ENCODE results near the gene SOX5. TPM values are rescaled to one million over a fixed set of nuclear protein-coding genes. Genes with fewer than 3 reads are reported as not detected.

SOX5 gene
- total and polyA plus RNA-seq, 2 of the 8 experiments (the other 6 are each of a cell fraction or from before 2014, with no cell fraction given): 2.2 to 2.6 TPM

DNA sequence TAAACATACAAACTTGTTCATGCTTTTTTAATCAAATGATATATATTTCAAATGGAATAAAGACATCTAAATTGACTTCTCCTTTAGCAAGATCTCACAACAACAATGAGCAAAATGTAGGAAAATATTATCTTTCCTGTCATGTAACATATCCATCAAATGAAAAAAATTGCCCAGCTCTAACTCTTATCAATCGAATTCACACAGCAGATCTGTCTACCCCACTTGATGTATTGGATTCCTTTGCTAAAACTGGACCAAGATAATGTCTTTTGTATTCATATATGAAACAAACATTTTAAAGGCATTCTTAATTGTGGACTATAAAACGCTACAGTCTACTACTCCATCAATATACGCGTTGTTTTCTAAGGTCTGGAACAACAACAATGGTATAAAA is 218.0 kb downstream of the SOX5 start (continued):
- TF ChIP-seq TBP (IDR thresholded peaks at IDR 0.05; ENCODE audit: low read depth, low read length): no peak
- no peak for TF ChIP-seq BRCA1 (IDR thresholded peaks at IDR 0.05; ENCODE audit: low read depth, low read length)
- TF ChIP-seq POLR2A (IDR thresholded peaks at IDR 0.05; ENCODE audit: control extremely low read depth in 1 of 2, low read depth in 2 of 2, low read length in 2 of 2): no peak
- TF ChIP-seq PHF8 (conservative IDR thresholded peaks at IDR 0.05; ENCODE audit: low read depth, low read length): no peak
- TF ChIP-seq CREB1 (IDR thresholded peaks at IDR 0.05): no peak
